MCF 10A (cell line): Measurements from ENCODE around the gene SESN1. TPM values are rescaled to one million over a fixed set of nuclear protein-coding genes. Genes with fewer than 3 reads are reported as not detected.

Source experiments
- BruUV-seq: library from RNA; stranded (reverse); fragments of 400-500 nt; replicated peaks from 2 replicates; lab custom pipeline; 2021; lab: Mats Ljungman, UMichigan
- CTCF ChIA-PET: fragments of 300-600 bp; sonication (Branson Sonifier 250); formaldehyde crosslinking; extraction: SDS; loops from one replicate; lab custom pipeline; 2021; ENCODE audit warnings: antibody characterized with exemption, inconsistent platforms; lab: Yijun Ruan, JAX
- POLR2A ChIA-PET: fragments of 300-600, 350-650 bp; sonication (Branson Sonifier 250); formaldehyde crosslinking; extraction: SDS; loops from one replicate; lab custom pipeline; 2020; ENCODE audit warnings: antibody characterized with exemption, inconsistent platforms; lab: Yijun Ruan, JAX
- DNase-seq: peaks from one replicate; pipeline ENCODE4 v3.0.0-alpha.2; 2018; ENCODE audit not compliant: unreplicated experiment
- H3K27ac Mint-ChIP-seq: one replicate; pipeline ENCODE4 v1.8.0; 2022; ENCODE audit warnings: mild to moderate bottlenecking, low read depth, mixed read lengths; ENCODE audit not compliant: unreplicated experiment
- H3K27me3 Mint-ChIP-seq: one replicate; pipeline ENCODE4 v1.8.0; 2022; ENCODE audit warnings: mixed read lengths; ENCODE audit not compliant: insufficient read depth, unreplicated experiment
- H3K36me3 Mint-ChIP-seq: one replicate; pipeline ENCODE4 v1.8.0; 2022; ENCODE audit warnings: mild to moderate bottlenecking, moderate library complexity, mixed read lengths; ENCODE audit not compliant: insufficient read depth, unreplicated experiment
- H3K4me1 Mint-ChIP-seq: one replicate; pipeline ENCODE4 v1.8.0; 2022; ENCODE audit warnings: mixed read lengths; ENCODE audit not compliant: insufficient read depth, unreplicated experiment
- H3K4me3 Mint-ChIP-seq: one replicate; pipeline ENCODE4 v1.8.0; 2022; ENCODE audit warnings: mild to moderate bottlenecking, moderate library complexity, mixed read lengths; ENCODE audit not compliant: unreplicated experiment
- H3K9me3 Mint-ChIP-seq: one replicate; pipeline ENCODE4 v1.8.0; 2022; ENCODE audit warnings: mixed read lengths; ENCODE audit not compliant: unreplicated experiment
- CTCF ChIP-seq: fragments of 200-600 bp; IDR thresholded peaks from one replicate; pipeline ENCODE4 v1.8.0; 2022; ENCODE audit warnings: antibody characterized with exemption, mild to moderate bottlenecking; ENCODE audit not compliant: unreplicated experiment
- intact Hi-C: fragments of 100-400 bp; cut with micrococcal nuclease; formaldehyde crosslinking; loops from 2 replicates; pipeline ENCODE4 v1.14.1; 2022
- total RNA-seq: library from RNA; stranded (reverse); gene quantifications from 2 replicates; pipeline ENCODE4 v1.2.3, GENCODE V29; 2022

Gene SESN1
- total RNA-seq, 1 experiment from 2014 or later = 23.0 TPM

GRCh38 chr6:108941859-108942258 lies 152.8 kb downstream of the SESN1 start:
- no TSS peak for BruUV-seq
- CTCF ChIA-PET = no interaction called here
- intact Hi-C loops = no loop called here

DNA sequence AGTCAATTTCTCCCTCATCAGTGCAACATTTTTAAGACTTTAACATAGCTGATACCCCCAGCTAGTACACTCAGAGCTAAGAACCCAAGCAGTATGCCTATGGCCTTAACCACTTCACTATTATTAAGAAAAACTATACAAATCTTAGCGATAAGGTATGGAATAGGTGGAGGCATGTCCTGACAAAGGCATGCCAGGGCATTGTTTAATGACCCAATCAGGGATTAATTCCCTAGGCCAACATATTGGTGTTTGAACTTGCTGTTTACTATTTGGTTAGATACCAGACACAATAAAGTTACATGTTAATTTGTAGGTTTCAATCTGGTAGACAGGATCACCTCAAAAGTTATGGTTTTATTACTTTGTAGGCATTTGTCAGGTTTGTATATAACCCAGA lies 153.4 kb downstream of the SESN1 start:
- peak overlapping the region; percentile 23 for H3K27ac Mint-ChIP-seq
- H3K4me1 Mint-ChIP-seq = peaks cover 15% of the 10 kb centered on the region
- H3K4me3 Mint-ChIP-seq = no peak overlapping the region
- BruUV-seq = no TSS peak
- no peak for TF ChIP-seq CTCF
- H3K9me3 Mint-ChIP-seq = no peaks in the 10 kb centered on the region
- ChIA-PET POLR2A (interaction anchor here (1.0 kb wide), 1 partner anchor 60 kb away, joined by 3 read pairs; no protein-coding TSS in a partner anchor), CTCF (interaction anchor here (1.2 kb wide), 2 partner anchors 10 to 15 kb away, joined by 3 to 4 read pairs; no protein-coding TSS in a partner anchor)
- no peaks in the 10 kb centered on the region for H3K27me3 Mint-ChIP-seq
- intact Hi-C loops = no loop called here
- H3K36me3 Mint-ChIP-seq = peaks cover 6% of the 10 kb centered on the region
- DNase-seq = no peak

More at GRCh38 chr6:108941859-108942258, 152.8 kb downstream of the SESN1 start:
- POLR2A ChIA-PET = interaction anchor here (0.7 kb wide), 1 partner anchor 14 kb away, joined by 4 read pairs; no protein-coding TSS in a partner anchor
- Mint-ChIP-seq H3K9me3 (no peaks in the 10 kb centered on the region), H3K4me3 (no peak overlapping the region), H3K27me3 (no peaks in the 10 kb centered on the region), H3K4me1 (peaks cover 15% of the 10 kb centered on the region), H3K27ac (no peak overlapping the region), H3K36me3 (peaks cover 6% of the 10 kb centered on the region)
- no peak for DNase-seq
- no peak for TF ChIP-seq CTCF

- DNase-seq = no peak
- intact Hi-C loops = no loop called here
- BruUV-seq = no TSS peak
- TF ChIP-seq CTCF = no peak
- CTCF ChIA-PET = interaction anchor here (1.2 kb wide), 2 partner anchors 10 to 15 kb away, joined by 3 to 4 read pairs; no protein-coding TSS in a partner anchor
- POLR2A ChIA-PET = interaction anchor here (0.9 to 1.0 kb wide), 2 partner anchors 29 to 61 kb away, joined by 3 read pairs; no protein-coding TSS in a partner anchor
- Mint-ChIP-seq H3K4me3 (no peak overlapping the region), H3K9me3 (no peaks in the 10 kb centered on the region), H3K27me3 (no peaks in the 10 kb centered on the region), H3K36me3 (peaks cover 1% of the 10 kb centered on the region), H3K4me1 (peaks cover 15% of the 10 kb centered on the region), H3K27ac (peak overlapping the region; percentile 23)
Measured at GRCh38 chr6:108940741-108941140, 153.9 kb downstream of the SESN1 start.

DNA sequence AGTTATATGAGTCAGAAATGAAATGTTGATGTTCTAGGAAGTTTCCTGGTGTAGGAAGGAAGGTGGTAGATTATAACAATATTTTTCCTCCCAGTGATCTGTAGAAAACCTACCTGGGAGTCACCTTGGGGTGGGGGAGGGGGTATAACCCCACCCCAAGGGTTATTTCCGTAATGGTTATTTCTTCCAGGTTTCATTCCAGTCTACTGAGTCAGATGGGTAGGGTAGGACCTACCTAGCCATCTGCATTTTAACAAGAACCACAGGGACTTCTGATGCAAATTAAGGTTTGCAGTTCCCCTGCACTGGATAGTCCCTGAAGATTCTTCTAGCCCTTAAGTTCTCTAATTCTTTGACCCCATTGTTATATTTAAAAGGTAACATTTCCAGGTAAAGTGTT lies 157.5 kb downstream of the SESN1 start:
- no peak for DNase-seq
- no TSS peak for BruUV-seq
- intact Hi-C loops = no loop called here
- CTCF ChIA-PET = no interaction called here
- Mint-ChIP-seq H3K9me3 (no peaks in the 10 kb centered on the region), H3K27me3 (no peaks in the 10 kb centered on the region), H3K27ac (no peak overlapping the region), H3K4me3 (peak overlapping the region; percentile 21), H3K4me1 (peaks cover 15% of the 10 kb centered on the region), H3K36me3 (no peaks in the 10 kb centered on the region)
- TF ChIP-seq CTCF = no peak
- POLR2A ChIA-PET = interaction anchor here (1.0 to 1.2 kb wide), 2 partner anchors 9 to 20 kb away, joined by 3 read pairs; no protein-coding TSS in a partner anchor

Other genes starting within 250 kb of the SESN1 start
- 1.6 and 3.2 TPM in 2 replicates for gene ARMC2, start 246.4 kb downstream of the SESN1 start, total RNA-seq
- 16.7 and 18.9 TPM in 2 replicates for gene CEP57L1, start 661 bp upstream of the SESN1 start, total RNA-seq